Trophoblast cell (in vitro differentiated cells and primary cell): ENCODE measurements around the gene ZNF555.

Experiments
- DNase-seq, 2 donors: peaks; one replicate each; pipeline ENCODE4 v3.0.0-alpha.2; 2016
- H2AFZ ChIP-seq: 2 replicates; pipeline ENCODE4 v1.6.1; 2013; ENCODE audit warnings: low read length, moderate library complexity, mild to moderate bottlenecking; ENCODE audit not compliant: insufficient read depth, poor library complexity
- H2AK5ac ChIP-seq: 2 replicates; pipeline ENCODE4 v1.6.1; 2013; ENCODE audit warnings: mild to moderate bottlenecking, low read length
- H2BK120ac ChIP-seq: 2 replicates; pipeline ENCODE4 v1.6.1; 2013; ENCODE audit warnings: low read length, mild to moderate bottlenecking, moderate library complexity; ENCODE audit not compliant: insufficient read depth, poor library complexity
- H2BK12ac ChIP-seq: 2 replicates; pipeline ENCODE4 v1.6.1; 2013; ENCODE audit warnings: mild to moderate bottlenecking, low read length, moderate library complexity
- H2BK5ac ChIP-seq: 2 replicates; pipeline ENCODE4 v1.6.1; 2013; ENCODE audit warnings: low read length, low read depth, moderate library complexity, mild to moderate bottlenecking; ENCODE audit not compliant: poor library complexity
- H3K14ac ChIP-seq: 2 replicates; pipeline ENCODE4 v1.6.1; 2013; ENCODE audit warnings: mild to moderate bottlenecking, low read length
- H3K18ac ChIP-seq: 2 replicates; pipeline ENCODE4 v1.6.1; 2013; ENCODE audit warnings: mild to moderate bottlenecking, low read length
- H3K23ac ChIP-seq: 2 replicates; pipeline ENCODE4 v1.6.1; 2013; ENCODE audit warnings: low read length
- H3K27ac ChIP-seq: 2 replicates; pipeline ENCODE4 v1.5.1; 2013; ENCODE audit warnings: low read depth, mild to moderate bottlenecking, inconsistent platforms, low read length, moderate library complexity
- H3K27me3 ChIP-seq: 2 replicates; pipeline ENCODE4 v1.6.1; 2013; ENCODE audit warnings: inconsistent platforms, mild to moderate bottlenecking, low read length, moderate library complexity; ENCODE audit not compliant: insufficient read depth
- H3K36me3 ChIP-seq, 2 experiments: 1 replicate in 1 of 2; 2 replicates in 1 of 2; pipeline ENCODE4 v1.6.1; 2013; ENCODE audit warnings: low read length in 2 of 2, mild to moderate bottlenecking in 2 of 2, moderate library complexity in 1 of 2; ENCODE audit not compliant: insufficient read depth in 2 of 2, control insufficient read depth in 1 of 2
- H3K4ac ChIP-seq: 2 replicates; pipeline ENCODE4 v1.6.1; 2013; ENCODE audit warnings: low read depth, mild to moderate bottlenecking, low read length, moderate library complexity
- H3K4me1 ChIP-seq, 2 experiments: 1 replicate in 1 of 2; 2 replicates in 1 of 2; pipeline ENCODE4 v1.6.1; 2013; ENCODE audit warnings: low read length in 2 of 2, mild to moderate bottlenecking in 2 of 2, moderate library complexity in 1 of 2; ENCODE audit not compliant: insufficient read depth in 2 of 2, control insufficient read depth in 1 of 2
- H3K4me2 ChIP-seq: 2 replicates; pipeline ENCODE4 v1.6.1; 2013; ENCODE audit warnings: inconsistent platforms, mild to moderate bottlenecking, low read length, moderate library complexity
- H3K4me3 ChIP-seq: 2 replicates; pipeline ENCODE4 v1.5.1; 2013; ENCODE audit warnings: mild to moderate bottlenecking, low read depth, low read length, inconsistent platforms
- H3K79me1 ChIP-seq: one replicate; pipeline ENCODE4 v1.6.1; 2013; ENCODE audit warnings: low read length
- H3K79me2 ChIP-seq: 2 replicates; pipeline ENCODE4 v1.6.1; 2013; ENCODE audit warnings: low read length, mild to moderate bottlenecking; ENCODE audit not compliant: control insufficient read depth, insufficient read depth, poor library complexity
- H3K9ac ChIP-seq: 2 replicates; pipeline ENCODE4 v1.6.1; 2013; ENCODE audit warnings: mild to moderate bottlenecking, low read length
- H3K9me3 ChIP-seq: 2 replicates; pipeline ENCODE4 v1.6.1; 2013; ENCODE audit warnings: low read depth, mild to moderate bottlenecking, control low read depth, inconsistent platforms, low read length; ENCODE audit not compliant: insufficient read depth
- H4K12ac ChIP-seq: 2 replicates; pipeline ENCODE4 v1.6.1; 2013; ENCODE audit warnings: low read depth, mild to moderate bottlenecking, low read length, moderate library complexity
- H4K8ac ChIP-seq: 2 replicates; pipeline ENCODE4 v1.6.1; 2013; ENCODE audit warnings: low read depth, mild to moderate bottlenecking, low read length, moderate library complexity
- H4K91ac ChIP-seq: one replicate; pipeline ENCODE4 v1.6.1; 2013; ENCODE audit warnings: low read depth, mild to moderate bottlenecking, low read length, moderate library complexity
- WGBS: extraction: QIAGEN DNeasy Blood & Tissue Kit; methylation state at CpG from one replicate; pipeline ENCODE4 v1.1.7; 2013; ENCODE audit warnings: missing lambda C conversion rate; ENCODE audit not compliant: insufficient read length, insufficient coverage; ENCODE audit errors: extremely low coverage; 5-methylcytosine and 5-hydroxymethylcytosine counted together

The ZNF555 gene

GRCh38 chr19:2848616-2849015 is 7.3 kb downstream of the ZNF555 start:
- H2BK120ac ChIP-seq: no peak overlapping the region
- no peak overlapping the region for H3K4me2 ChIP-seq
- no peak overlapping the region for H3K23ac ChIP-seq
- peaks cover 17 to 32% of the 10 kb centered on the region in 2 experiments for H3K36me3 ChIP-seq
- no peak overlapping the region for H4K8ac ChIP-seq
- H3K14ac ChIP-seq: no peak overlapping the region
- no peaks in the 10 kb centered on the region for H3K27me3 ChIP-seq
- DNase-seq: no peak
- H2BK12ac ChIP-seq: no peak overlapping the region
- no peak overlapping the region for H4K91ac ChIP-seq
- no peaks in the 10 kb centered on the region for H3K4me1 ChIP-seq
- no peak overlapping the region for H2BK5ac ChIP-seq
- no peak overlapping the region for H3K18ac ChIP-seq
- no peak overlapping the region for H3K27ac ChIP-seq
- H3K79me2 ChIP-seq: no peaks in the 10 kb centered on the region
- no CpG with 5 or more reads among the region's 4 CpGs for WGBS
- H3K4me3 ChIP-seq: no peak overlapping the region
- no peak overlapping the region for H3K9ac ChIP-seq
- H3K9me3 ChIP-seq: peaks cover 22% of the 10 kb centered on the region
- H3K79me1 ChIP-seq: no peaks in the 10 kb centered on the region
- no peak overlapping the region for H3K4ac ChIP-seq
- H2AK5ac ChIP-seq: no peak overlapping the region
- H4K12ac ChIP-seq: no peak overlapping the region
- no peak overlapping the region for H2AFZ ChIP-seq

GRCh38 chr19:2850256-2850925 is 9.1 kb downstream of the ZNF555 start:
- Histone ChIP-seq H3K79me1 (no peaks in the 10 kb centered on the region), H3K23ac (no peak overlapping the region), H2AK5ac (no peak overlapping the region), H3K36me3 (peaks cover 19 to 38% of the 10 kb centered on the region in 2 experiments), H3K4me2 (no peak overlapping the region), H3K4ac (no peak overlapping the region), H2BK5ac (no peak overlapping the region), H2BK120ac (no peak overlapping the region), H3K4me1 (no peaks in the 10 kb centered on the region), H4K91ac (no peak overlapping the region), H4K12ac (no peak overlapping the region), H3K27ac (no peak overlapping the region), H4K8ac (no peak overlapping the region), H3K14ac (no peak overlapping the region), H2BK12ac (no peak overlapping the region), H3K9ac (no peak overlapping the region), H2AFZ (no peak overlapping the region), H3K4me3 (no peak overlapping the region), H3K18ac (no peak overlapping the region), H3K27me3 (no peaks in the 10 kb centered on the region), H3K79me2 (no peaks in the 10 kb centered on the region), H3K9me3 (peaks cover 23% of the 10 kb centered on the region)
- no peak for DNase-seq
- no CpG with 5 or more reads among the region's 3 CpGs for WGBS

GRCh38 chr19:2852598-2852997 is 11.3 kb downstream of the ZNF555 start:
- H2BK120ac ChIP-seq: no peak overlapping the region
- no peak overlapping the region for H2AFZ ChIP-seq
- H3K18ac ChIP-seq: no peak overlapping the region
- no peak overlapping the region for H3K4me2 ChIP-seq
- no CpG with 5 or more reads among the region's 10 CpGs for WGBS
- H3K23ac ChIP-seq: no peak overlapping the region
- H3K27me3 ChIP-seq: no peaks in the 10 kb centered on the region
- no peak overlapping the region for H2BK5ac ChIP-seq
- DNase-seq: no peak
- peaks cover 19 to 33% of the 10 kb centered on the region in 2 experiments for H3K36me3 ChIP-seq
- H3K79me1 ChIP-seq: no peaks in the 10 kb centered on the region
- no peak overlapping the region for H2AK5ac ChIP-seq
- H2BK12ac ChIP-seq: no peak overlapping the region
- no peak overlapping the region for H3K4me3 ChIP-seq
- no peak overlapping the region for H3K27ac ChIP-seq
- H3K14ac ChIP-seq: no peak overlapping the region
- peaks cover 17% of the 10 kb centered on the region for H3K9me3 ChIP-seq
- H3K4ac ChIP-seq: no peak overlapping the region
- H4K8ac ChIP-seq: no peak overlapping the region
- no peaks in the 10 kb centered on the region for H3K4me1 ChIP-seq
- H4K91ac ChIP-seq: no peak overlapping the region
- H3K9ac ChIP-seq: no peak overlapping the region
- H4K12ac ChIP-seq: no peak overlapping the region
- H3K79me2 ChIP-seq: no peaks in the 10 kb centered on the region

GRCh38 chr19:2853015-2853606 is 11.8 kb downstream of the ZNF555 start:
- Histone ChIP-seq H3K27me3 (no peaks in the 10 kb centered on the region), H3K79me1 (no peaks in the 10 kb centered on the region), H3K27ac (no peak overlapping the region), H2BK12ac (no peak overlapping the region), H3K4me2 (no peak overlapping the region), H2BK5ac (no peak overlapping the region), H3K23ac (no peak overlapping the region), H2AFZ (no peak overlapping the region), H2AK5ac (no peak overlapping the region), H3K9me3 (peaks cover 20% of the 10 kb centered on the region), H4K12ac (no peak overlapping the region), H3K18ac (no peak overlapping the region), H2BK120ac (no peak overlapping the region), H3K4ac (no peak overlapping the region), H4K8ac (no peak overlapping the region), H3K4me3 (no peak overlapping the region), H3K79me2 (no peaks in the 10 kb centered on the region), H3K9ac (no peak overlapping the region), H3K14ac (no peak overlapping the region), H4K91ac (no peak overlapping the region), H3K4me1 (no peaks in the 10 kb centered on the region), H3K36me3 (peaks cover 19 to 33% of the 10 kb centered on the region in 2 experiments)
- WGBS: no CpG with 5 or more reads among the region's 11 CpGs
- no peak for DNase-seq
